HFFc6 (cell line): ENCODE results near the gene ERCC1. TPM values are rescaled to one million over a fixed set of nuclear protein-coding genes. Genes with fewer than 3 reads are reported as not detected.
"Not testable (repeated sequence)": the region's sequence is repeated elsewhere in the genome, so short reads cannot be mapped to it uniquely, and the experiment has no call there.

Experiments used
- DNase-seq: peaks from one replicate; pipeline ENCODE4 v3.0.0-alpha.2; 2018
- H3K27ac Mint-ChIP-seq: 2 replicates; pipeline ENCODE4 v1.8.0; 2020; ENCODE audit warnings: mild to moderate bottlenecking, mixed read lengths
- H3K27me3 Mint-ChIP-seq: 2 replicates; pipeline ENCODE4 v1.8.0; 2021; ENCODE audit warnings: mild to moderate bottlenecking, moderate library complexity, mixed read lengths; ENCODE audit not compliant: insufficient read depth
- H3K36me3 Mint-ChIP-seq: 2 replicates; pipeline ENCODE4 v1.8.0; 2021; ENCODE audit warnings: low read depth, mixed read lengths
- H3K4me1 Mint-ChIP-seq: 2 replicates; pipeline ENCODE4 v1.8.0; 2020; ENCODE audit warnings: low read depth, mixed read lengths
- H3K4me3 Mint-ChIP-seq: 2 replicates; pipeline ENCODE4 v1.8.0; 2020; ENCODE audit warnings: mild to moderate bottlenecking, moderate library complexity, mixed read lengths
- H3K9me3 Mint-ChIP-seq: 2 replicates; pipeline ENCODE4 v1.8.0; 2020; ENCODE audit warnings: mild to moderate bottlenecking, mixed read lengths
- CTCF ChIP-seq: fragments of 200-600 bp; sonication (generic); IDR thresholded peaks from 2 replicates; pipeline ENCODE4 v1.5.0; 2021; ENCODE audit warnings: antibody characterized with exemption, mild to moderate bottlenecking
- total RNA-seq, 6 experiments: library from RNA; stranded (reverse); fragmentation: NEBNext Ultra II Directional; extraction: Animal tissue kit (Norgen Biotek cat#: 25700); gene quantifications; 2 replicates in 1 of 6; 3 replicates in 5 of 6; pipeline ENCODE4 v1.2.3, GENCODE V29; 2021

ERCC1 gene
- total RNA-seq, 6 experiments from 2014 or later, result 106 to 129 (median 117) TPM

DNA sequence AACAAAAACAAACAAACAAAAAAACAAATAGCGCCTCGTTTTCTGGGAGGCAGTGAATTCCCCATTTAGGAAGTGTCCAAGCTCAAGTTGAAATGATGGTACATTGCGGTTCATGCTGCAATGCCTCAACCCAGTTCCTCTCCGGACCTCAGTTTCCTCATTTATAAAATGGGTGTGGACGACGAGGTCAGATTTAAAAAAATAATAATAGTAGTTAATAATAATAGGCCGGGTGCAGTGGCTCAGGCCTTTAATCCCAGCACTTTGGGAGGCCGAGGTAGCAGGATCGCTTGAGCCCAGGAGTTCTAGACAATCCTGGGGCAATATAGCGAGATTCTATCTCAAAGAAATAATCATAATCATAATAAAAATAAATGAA is 15.5 kb upstream of the ERCC1 start:
- peaks cover 4% of the 10 kb centered on the region; the same call in 1 of the 2 replicates for H3K27me3 Mint-ChIP-seq
- DNase-seq, result no peak
- peaks cover 33% of the 10 kb centered on the region for H3K4me1 Mint-ChIP-seq
- no peaks in the 10 kb centered on the region for H3K36me3 Mint-ChIP-seq
- H3K27ac Mint-ChIP-seq, result peak overlapping the region; percentile 36
- TF ChIP-seq CTCF, result no peak
- H3K4me3 Mint-ChIP-seq, result 0 out of 2 replicates have a peak overlapping the region, but pooled peaks have one; percentile 17
- H3K9me3 Mint-ChIP-seq, result no peaks in the 10 kb centered on the region

DNA sequence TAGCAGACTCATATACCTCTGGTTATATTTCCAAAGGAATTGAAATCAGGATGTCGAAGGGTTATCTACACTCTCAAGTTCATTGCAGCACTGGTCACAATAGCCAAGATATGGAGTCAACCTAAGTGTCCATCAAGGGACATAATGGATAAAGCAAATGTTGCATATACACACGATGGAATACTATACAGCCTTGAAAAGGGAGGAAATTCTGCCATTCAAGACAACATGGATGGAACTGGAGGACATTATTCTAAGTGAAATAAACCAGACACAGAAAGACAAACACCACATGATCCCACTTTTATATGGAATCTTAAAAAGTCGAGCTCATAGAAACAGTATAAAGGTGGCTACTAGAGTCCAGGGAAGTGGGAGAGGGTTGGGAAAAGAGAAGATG is 13.6 kb upstream of the ERCC1 start:
- H3K4me1 Mint-ChIP-seq, result peaks cover 17% of the 10 kb centered on the region
- no peak for TF ChIP-seq CTCF
- no peak overlapping the region for H3K4me3 Mint-ChIP-seq
- peaks cover under 1% of the 10 kb centered on the region; the same call in 1 of the 2 replicates for H3K27me3 Mint-ChIP-seq
- H3K27ac Mint-ChIP-seq, result no peak overlapping the region
- no peak for DNase-seq
- H3K36me3 Mint-ChIP-seq, result no peaks in the 10 kb centered on the region
- no peaks in the 10 kb centered on the region for H3K9me3 Mint-ChIP-seq

DNA sequence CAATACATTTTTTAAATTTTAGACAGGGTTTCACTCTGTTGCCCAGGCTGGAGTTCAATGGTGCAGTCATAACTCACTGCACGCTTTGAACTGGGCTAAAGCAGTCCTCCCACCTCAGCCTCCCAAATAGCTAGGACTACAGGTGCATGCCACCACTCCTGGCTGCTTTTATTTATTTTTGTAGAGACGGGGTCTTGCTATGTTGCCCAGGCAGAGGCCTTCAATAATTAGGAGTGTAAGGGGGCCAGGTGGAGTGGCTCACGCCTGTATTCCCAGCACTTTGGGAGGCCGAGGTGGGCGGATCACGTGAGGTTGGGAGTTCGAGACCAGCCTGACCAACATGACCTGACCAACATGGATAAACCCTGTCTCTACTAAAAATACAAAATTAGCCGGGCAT is 8.8 kb upstream of the ERCC1 start:
- not testable (repeated sequence) for H3K27ac Mint-ChIP-seq, H3K36me3 Mint-ChIP-seq, H3K4me3 Mint-ChIP-seq, H3K27me3 Mint-ChIP-seq, DNase-seq, H3K9me3 Mint-ChIP-seq
- H3K4me1 Mint-ChIP-seq, result peaks cover 19% of the 10 kb centered on the region

GRCh38 chr19:45431008-45431407 is 7.3 kb upstream of the ERCC1 start:
- not testable (repeated sequence) for H3K27me3 Mint-ChIP-seq, H3K9me3 Mint-ChIP-seq, DNase-seq, H3K4me3 Mint-ChIP-seq, H3K36me3 Mint-ChIP-seq
- H3K27ac Mint-ChIP-seq, result peak overlapping the region; percentile 57
- H3K4me1 Mint-ChIP-seq, result peaks cover 28% of the 10 kb centered on the region

DNA sequence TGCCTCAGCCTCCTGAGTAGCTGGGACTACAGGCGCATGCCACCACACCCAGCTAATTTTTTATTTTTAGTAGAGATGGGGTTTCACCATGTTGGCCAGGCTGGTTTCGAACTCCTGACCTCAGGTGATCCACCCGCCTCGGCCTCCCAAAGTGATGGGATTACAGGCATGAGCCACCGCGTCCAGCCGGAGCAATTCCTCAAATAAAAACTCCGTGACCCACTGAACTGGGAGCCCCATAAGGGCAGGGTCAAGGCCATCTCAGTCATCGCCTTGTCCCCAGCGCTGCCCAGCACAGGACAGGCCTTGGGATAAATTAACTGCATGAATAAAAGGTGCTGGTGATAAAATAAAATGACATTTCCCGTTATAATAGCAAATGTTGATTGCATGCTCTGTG is 6.2 kb upstream of the ERCC1 start:
- not testable (repeated sequence) for H3K4me3 Mint-ChIP-seq

GRCh38 chr19:45428384-45429231 is 4.9 kb upstream of the ERCC1 start:
- peak; percentile 77 for TF ChIP-seq CTCF
- H3K27me3 Mint-ChIP-seq, result peaks cover 3% of the 10 kb centered on the region; the same call in 1 of the 2 replicates
- no peaks in the 10 kb centered on the region for H3K36me3 Mint-ChIP-seq
- DNase-seq, result no peak
- no peaks in the 10 kb centered on the region for H3K9me3 Mint-ChIP-seq
- peaks cover 48% of the 10 kb centered on the region for H3K4me1 Mint-ChIP-seq
- H3K4me3 Mint-ChIP-seq, result peak overlapping the region; percentile 90
- peak overlapping the region; percentile 99 for H3K27ac Mint-ChIP-seq

More for the DNA sequence above, 6.2 kb upstream of the ERCC1 start:
- not testable (repeated sequence) for H3K9me3 Mint-ChIP-seq, H3K27me3 Mint-ChIP-seq, DNase-seq, H3K36me3 Mint-ChIP-seq
- H3K27ac Mint-ChIP-seq, result peak overlapping the region; percentile 11
- H3K4me1 Mint-ChIP-seq, result peaks cover 35% of the 10 kb centered on the region

GRCh38 chr19:45424191-45425058 is 708 bp upstream of the ERCC1 start:
- Mint-ChIP-seq H3K4me3 (peak overlapping the region; percentile 97), H3K9me3 (no peaks in the 10 kb centered on the region), H3K4me1 (peaks cover 70% of the 10 kb centered on the region), H3K27ac (peak overlapping the region; percentile 99), H3K27me3 (peaks cover 9% of the 10 kb centered on the region), H3K36me3 (peaks cover 15% of the 10 kb centered on the region)
- TF ChIP-seq CTCF, result no peak
- peak; percentile 96 for DNase-seq
